GM21381 (cell line): ENCODE data around the gene ZNF267.
"Not testable (repeated sequence)": the region's sequence is repeated elsewhere in the genome, so short reads cannot be mapped to it uniquely, and the experiment has no call there.

Experiments used
- ATAC-seq: cut with Tn5 transposase; IDR thresholded peaks from one replicate; pipeline ENCODE4 v1.9.1; 2021; ENCODE audit warnings: mild to moderate bottlenecking, moderate library complexity; ENCODE audit not compliant: unreplicated experiment

The ZNF267 gene

GRCh38 chr16:31877876-31878642, 4.5 kb downstream of the ZNF267 start:
- no peak for ATAC-seq

GRCh38 chr16:31879937-31880321, 6.3 kb downstream of the ZNF267 start:
- ATAC-seq, result no peak

DNA sequence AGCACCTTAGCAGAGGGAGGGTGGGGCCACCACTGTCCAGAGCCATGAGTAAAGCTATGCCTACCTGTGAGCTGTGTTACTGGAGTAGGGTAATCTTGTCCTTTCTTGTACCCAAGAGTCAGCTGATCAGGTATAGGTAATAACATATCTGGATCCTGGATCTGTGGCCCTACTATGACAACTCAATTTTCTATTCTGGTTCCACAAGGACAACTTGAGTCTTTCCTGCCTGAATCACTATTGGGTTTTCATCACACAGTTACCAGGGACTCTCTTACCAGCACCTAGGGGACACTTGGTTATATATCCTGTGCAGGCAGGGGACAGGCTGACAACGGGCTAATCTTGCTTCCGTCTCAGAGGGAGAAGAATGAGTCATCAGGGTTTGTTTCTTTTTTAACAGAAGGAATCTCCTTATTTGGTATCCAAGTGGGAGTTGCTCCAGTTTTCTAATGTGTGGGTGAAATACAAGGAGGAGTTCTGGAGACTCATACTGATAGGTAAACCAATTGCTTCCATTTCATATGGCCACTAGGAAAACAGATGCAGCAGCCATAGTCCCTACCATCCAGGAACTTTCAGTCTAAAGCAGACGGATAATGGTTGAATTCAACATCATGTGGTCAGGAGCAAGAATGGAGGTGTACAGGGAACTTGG, 6.8 kb downstream of the ZNF267 start:
- ATAC-seq, result peak; percentile 36

DNA sequence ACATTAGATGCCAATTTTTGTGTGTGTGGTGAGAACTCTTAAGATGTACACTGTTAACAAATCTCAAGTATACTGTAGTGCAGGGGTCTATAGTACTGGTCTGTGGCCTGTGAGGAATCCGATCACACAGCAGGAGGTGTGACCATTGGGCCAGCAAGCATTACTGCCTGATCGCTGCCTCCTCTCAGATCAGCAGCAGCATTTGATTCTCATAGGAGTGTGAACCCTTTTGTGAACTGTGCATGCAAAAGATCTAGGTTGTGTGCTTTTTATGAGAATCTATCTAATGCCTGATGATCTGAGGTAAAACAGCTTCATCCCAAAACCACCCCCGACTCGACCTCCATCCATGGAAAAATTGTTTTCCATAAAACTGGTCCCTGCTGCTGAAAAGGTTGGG, 12.6 kb downstream of the ZNF267 start:
- ATAC-seq, result no peak

GRCh38 chr16:31888735-31889134, 15.1 kb downstream of the ZNF267 start:
- ATAC-seq, result no peak

DNA sequence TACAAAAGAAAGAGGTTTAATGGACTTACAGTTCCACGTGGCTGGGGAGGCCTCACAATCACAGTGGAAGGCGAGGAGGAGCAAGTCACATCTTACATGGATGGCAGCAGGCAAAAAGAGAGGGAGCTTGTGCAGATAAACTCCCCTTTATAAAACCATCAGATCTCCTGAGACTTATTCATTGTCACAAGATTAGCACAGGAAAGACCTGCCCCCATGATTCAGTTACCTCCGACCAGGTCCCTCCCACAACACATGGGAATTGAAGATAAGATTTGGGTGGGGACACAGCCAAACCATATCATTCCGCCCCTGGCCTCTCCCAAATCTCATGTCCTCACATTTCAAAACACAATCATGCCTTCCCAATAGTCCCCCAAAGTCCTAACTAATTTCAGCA, 18.5 kb downstream of the ZNF267 start:
- not testable (repeated sequence) for ATAC-seq

- ATAC-seq, result no peak
Observed at GRCh38 chr16:31893824-31894223, 20.2 kb downstream of the ZNF267 start.

DNA sequence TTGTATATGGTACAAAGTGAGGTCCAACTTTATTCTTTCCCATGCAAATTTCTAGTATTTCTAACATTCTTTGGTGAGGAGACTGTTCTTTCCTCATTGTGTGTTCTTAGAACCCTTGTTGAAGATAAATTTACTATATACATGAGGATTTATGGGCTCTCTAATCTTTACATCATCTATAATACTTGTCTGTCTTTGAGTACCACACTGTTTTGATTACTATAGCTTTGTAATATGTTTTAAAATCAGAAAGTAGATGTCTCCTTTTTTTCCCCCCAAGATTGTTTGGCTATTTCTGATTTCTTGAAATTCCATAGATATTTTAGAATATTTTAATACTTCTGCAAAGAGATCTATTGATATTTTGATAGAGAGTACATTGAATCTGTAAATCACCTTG, 23.7 kb downstream of the ZNF267 start:
- ATAC-seq, result no peak

GRCh38 chr16:31899505-31899904, 25.9 kb downstream of the ZNF267 start:
- ATAC-seq, result no peak

DNA sequence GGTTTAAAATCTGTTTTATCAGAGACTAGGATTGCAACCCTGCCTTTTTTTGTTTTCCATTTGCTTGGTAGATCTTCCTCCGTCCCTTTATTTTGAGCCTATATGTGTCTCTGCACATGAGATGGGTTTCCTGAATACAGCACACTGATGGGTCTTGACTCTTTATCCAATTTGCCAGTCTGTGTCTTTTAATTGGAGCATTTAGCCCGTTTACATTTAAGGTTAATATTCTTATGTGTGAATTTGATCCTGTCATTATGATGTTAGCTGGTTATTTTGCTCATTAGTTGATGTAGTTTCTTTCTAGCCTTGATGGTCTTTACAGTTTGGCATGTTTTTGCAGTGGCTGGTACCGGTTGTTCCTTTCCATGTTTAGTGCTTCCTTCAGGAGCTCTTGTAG, 31.0 kb downstream of the ZNF267 start:
- ATAC-seq, result not testable (repeated sequence)

DNA sequence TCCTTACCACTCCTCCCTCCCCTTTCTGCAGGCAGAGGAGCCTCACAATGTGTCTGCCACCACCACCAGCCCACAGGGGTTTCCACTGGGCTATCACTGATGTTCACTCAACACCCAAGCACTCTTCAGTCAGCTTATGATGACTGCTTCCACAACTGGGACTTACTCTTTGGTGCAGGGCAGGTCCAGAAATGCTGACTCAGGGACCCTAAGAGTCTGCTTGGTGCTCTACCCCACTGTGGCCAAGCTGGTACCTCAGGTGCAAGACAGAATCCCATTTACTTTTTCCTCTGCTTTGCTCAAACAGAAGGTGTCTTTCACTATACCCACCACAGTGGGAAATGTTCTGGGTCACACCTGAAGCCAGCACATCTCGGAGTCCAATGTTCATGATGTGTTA, 40.1 kb downstream of the ZNF267 start:
- no peak for ATAC-seq

DNA sequence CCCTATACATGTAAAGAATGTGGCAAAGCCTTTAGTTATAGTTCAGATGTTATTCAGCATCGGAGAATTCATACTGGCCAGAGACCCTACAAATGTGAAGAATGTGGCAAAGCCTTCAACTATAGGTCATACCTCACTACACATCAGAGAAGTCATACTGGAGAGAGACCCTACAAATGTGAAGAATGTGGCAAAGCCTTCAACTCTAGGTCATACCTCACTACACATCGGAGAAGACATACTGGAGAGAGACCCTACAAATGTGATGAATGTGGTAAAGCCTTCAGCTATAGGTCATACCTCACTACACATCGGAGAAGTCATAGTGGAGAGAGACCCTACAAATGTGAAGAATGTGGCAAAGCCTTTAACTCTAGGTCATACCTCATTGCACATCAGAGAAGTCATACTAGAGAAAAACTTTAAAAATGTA, 42.5 kb downstream of the ZNF267 start:
- ATAC-seq, result no peak

DNA sequence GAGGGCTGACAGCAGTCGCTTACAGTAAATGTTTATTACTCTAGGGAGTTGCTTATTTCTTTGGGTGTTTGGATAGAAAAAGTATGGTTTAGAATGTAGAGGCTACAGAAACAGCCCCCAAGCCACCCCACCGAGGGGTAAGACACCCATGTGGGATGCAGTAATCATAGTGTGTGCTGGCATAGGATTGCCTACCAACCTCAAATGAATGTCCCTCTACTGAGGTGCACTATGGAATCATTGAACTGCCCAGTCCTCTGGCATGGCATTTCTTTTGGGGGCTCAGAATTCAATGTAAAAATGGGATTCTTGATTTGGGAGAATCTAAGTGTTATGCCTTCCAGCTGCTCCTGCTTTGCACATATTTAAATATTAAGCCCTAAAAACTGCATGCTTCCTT, 46.8 kb downstream of the ZNF267 start:
- ATAC-seq, result no peak

DNA sequence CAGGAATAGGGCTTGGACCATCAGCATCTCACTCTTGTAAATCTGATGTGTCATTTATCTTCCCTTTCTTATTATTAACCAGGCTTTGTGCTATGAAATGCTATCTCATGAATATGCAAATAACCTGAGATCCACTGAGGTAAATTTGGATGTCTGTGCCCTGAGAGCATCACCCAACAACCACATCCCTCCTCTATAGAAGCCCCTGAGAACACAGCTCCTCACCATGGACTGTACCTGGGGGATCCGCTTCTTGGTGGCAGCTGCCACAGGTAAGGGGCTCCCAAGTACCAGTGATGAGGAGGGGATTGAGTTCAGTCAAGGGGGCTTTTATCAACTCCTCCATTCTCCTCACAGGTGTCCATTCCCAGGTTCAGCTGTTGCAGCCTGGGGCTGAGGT, 78.2 kb downstream of the ZNF267 start:
- ATAC-seq, result not testable (repeated sequence)

- not testable (repeated sequence) for ATAC-seq
Observed at GRCh38 chr16:31952206-31952605, 78.6 kb downstream of the ZNF267 start.

- not testable (repeated sequence) for ATAC-seq
Observed at GRCh38 chr16:31956221-31956620, 82.6 kb downstream of the ZNF267 start.

DNA sequence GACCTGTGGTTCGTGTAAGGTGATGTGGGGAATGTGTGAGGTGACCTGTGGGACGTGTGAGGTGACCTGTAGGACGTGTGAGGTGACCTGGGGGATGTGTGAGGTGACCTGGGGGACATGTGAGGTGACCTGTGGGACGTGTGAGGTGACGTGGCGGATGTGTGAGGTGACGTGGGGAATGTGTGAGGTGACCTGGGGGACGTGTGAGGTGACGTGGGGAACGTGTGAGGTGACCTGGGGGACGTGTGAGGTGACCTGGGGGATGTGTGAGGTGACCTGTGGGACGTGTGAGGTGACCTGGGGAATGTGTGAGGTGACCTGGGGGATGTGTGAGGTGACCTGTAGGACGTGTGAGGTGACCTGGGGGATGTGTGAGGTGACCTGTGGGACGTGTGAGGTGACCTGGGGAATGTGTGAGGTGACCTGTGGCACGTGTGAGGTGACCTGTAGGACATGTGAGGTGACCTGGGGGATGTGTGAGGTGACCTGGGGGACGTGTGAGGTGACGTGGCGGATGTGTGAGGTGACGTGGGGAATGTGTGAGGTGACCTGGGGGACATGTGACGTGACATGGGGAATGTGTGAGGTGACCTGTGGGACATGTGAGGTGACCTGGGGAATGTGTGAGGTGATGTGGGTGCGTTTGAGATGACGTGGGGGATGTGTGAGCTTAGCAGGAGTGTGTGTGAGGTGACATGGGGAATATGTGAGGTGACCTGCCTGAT, 86.7 kb downstream of the ZNF267 start:
- not testable (repeated sequence) for ATAC-seq
